DND-41 (cell line): ENCODE measurements around the gene STAT6.

ENCODE experiments used
- ATAC-seq: fragments of 200-7000 bp; cut with Tn5 transposase; 3 replicates; pipeline ENCODE4 v1.9.1; 2021; ENCODE audit warnings: low read depth; ENCODE audit not compliant: insufficient read depth
- DNase-seq: peaks from one replicate; pipeline ENCODE4 v3.0.0-alpha.2; 2020
- H2AFZ ChIP-seq: 2 replicates; pipeline ENCODE4 v1.6.0; 2012; ENCODE audit warnings: low read depth, low read length
- H3K27ac ChIP-seq: 2 replicates; pipeline ENCODE4 v1.5.1; 2012; ENCODE audit warnings: low read length, inconsistent platforms
- H3K27me3 ChIP-seq: fragments of 200-600 bp; sonication (generic); 2 replicates; pipeline ENCODE4 v1.6.0; 2012; ENCODE audit warnings: low read length, mild to moderate bottlenecking, inconsistent platforms; ENCODE audit not compliant: insufficient read depth, poor library complexity
- H3K36me3 ChIP-seq: 2 replicates; pipeline ENCODE4 v1.5.1; 2012; ENCODE audit warnings: low read length, inconsistent platforms; ENCODE audit not compliant: insufficient read depth
- H3K4me1 ChIP-seq: 2 replicates; pipeline ENCODE4 v1.5.1; 2012; ENCODE audit warnings: mild to moderate bottlenecking, low read length; ENCODE audit not compliant: insufficient read depth
- H3K4me2 ChIP-seq: 2 replicates; pipeline ENCODE4 v1.6.0; 2012; ENCODE audit warnings: mild to moderate bottlenecking, moderate library complexity, low read length, inconsistent platforms; ENCODE audit not compliant: insufficient read depth
- H3K4me3 ChIP-seq, 2 experiments: fragments of 200-600 bp in 1 of 2; shearing (Covaris generic) in 1 of 2; 2 replicates each; pipeline ENCODE4 v1.5.1; 2012 to 2016; ENCODE audit warnings: inconsistent platforms in 2 of 2, low read length in 2 of 2, mild to moderate bottlenecking in 2 of 2, low read depth in 1 of 2, moderate library complexity in 1 of 2
- H3K79me2 ChIP-seq: 2 replicates; pipeline ENCODE4 v1.6.0; 2012; ENCODE audit warnings: low read length, inconsistent platforms; ENCODE audit not compliant: insufficient read depth
- H3K9ac ChIP-seq: 2 replicates; pipeline ENCODE4 v1.6.0; 2012; ENCODE audit warnings: low read depth, mild to moderate bottlenecking, inconsistent platforms, low read length, moderate library complexity
- H3K9me3 ChIP-seq: 2 replicates; pipeline ENCODE4 v1.5.1; 2012; ENCODE audit warnings: low read length, moderate library complexity, mild to moderate bottlenecking, inconsistent platforms; ENCODE audit not compliant: insufficient read depth, severe bottlenecking
- H4K20me1 ChIP-seq: 2 replicates; pipeline ENCODE4 v1.6.0; 2012; ENCODE audit warnings: low read length; ENCODE audit not compliant: insufficient read depth
- EZH2 ChIP-seq: IDR thresholded peaks from 3 replicates; pipeline ENCODE4 v1.6.1; 2012; ENCODE audit warnings: borderline replicate concordance, low read depth, mild to moderate bottlenecking, moderate library complexity, low read length, inconsistent platforms; ENCODE audit not compliant: severe bottlenecking
- TF ChIP-seq, protein P1 (sequence below): IDR thresholded peaks from 2 replicates; pipeline ENCODE4 v1.5.1; 2012; ENCODE audit warnings: borderline replicate concordance, low read length, moderate library complexity, mild to moderate bottlenecking; ENCODE audit not compliant: poor library complexity, severe bottlenecking; ENCODE audit errors: extremely low read depth

Gene STAT6

DNA sequence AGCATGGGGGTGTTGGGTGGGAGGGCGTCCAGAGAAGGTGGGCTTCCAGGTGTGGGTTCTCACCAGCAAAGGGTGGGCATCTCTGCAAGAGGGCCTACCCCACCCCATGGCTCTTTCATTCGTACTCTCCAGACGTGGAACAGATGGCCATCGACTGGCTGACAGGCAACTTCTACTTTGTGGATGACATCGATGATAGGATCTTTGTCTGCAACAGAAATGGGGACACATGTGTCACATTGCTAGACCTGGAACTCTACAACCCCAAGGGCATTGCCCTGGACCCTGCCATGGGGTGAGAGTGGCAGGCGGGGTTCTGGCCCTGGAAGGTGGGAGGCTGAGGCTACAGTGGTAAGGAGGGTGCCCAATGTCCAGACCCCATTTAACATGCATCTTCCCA, 42.9 kb upstream of the STAT6 start:
- Histone ChIP-seq H3K79me2 (no peaks in the 10 kb centered on the region), H3K27ac (no peak overlapping the region), H3K36me3 (no peaks in the 10 kb centered on the region), H3K4me2 (no peak overlapping the region), H3K9me3 (no peaks in the 10 kb centered on the region), H3K4me1 (0 out of 2 replicates have a peak, but pooled peaks cover 6% of the 10 kb centered on the region), H4K20me1 (no peaks in the 10 kb centered on the region), H2AFZ (no peak overlapping the region), H3K27me3 (no peaks in the 10 kb centered on the region), H3K9ac (no peak overlapping the region), H3K4me3 (no peak overlapping the region)
- DNase-seq: no peak
- no peak for TF ChIP-seq EZH2
- TF ChIP-seq, protein P1, sequence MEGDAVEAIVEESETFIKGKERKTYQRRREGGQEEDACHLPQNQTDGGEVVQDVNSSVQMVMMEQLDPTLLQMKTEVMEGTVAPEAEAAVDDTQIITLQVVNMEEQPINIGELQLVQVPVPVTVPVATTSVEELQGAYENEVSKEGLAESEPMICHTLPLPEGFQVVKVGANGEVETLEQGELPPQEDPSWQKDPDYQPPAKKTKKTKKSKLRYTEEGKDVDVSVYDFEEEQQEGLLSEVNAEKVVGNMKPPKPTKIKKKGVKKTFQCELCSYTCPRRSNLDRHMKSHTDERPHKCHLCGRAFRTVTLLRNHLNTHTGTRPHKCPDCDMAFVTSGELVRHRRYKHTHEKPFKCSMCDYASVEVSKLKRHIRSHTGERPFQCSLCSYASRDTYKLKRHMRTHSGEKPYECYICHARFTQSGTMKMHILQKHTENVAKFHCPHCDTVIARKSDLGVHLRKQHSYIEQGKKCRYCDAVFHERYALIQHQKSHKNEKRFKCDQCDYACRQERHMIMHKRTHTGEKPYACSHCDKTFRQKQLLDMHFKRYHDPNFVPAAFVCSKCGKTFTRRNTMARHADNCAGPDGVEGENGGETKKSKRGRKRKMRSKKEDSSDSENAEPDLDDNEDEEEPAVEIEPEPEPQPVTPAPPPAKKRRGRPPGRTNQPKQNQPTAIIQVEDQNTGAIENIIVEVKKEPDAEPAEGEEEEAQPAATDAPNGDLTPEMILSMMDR: no peak
- no peak for ATAC-seq

DNA sequence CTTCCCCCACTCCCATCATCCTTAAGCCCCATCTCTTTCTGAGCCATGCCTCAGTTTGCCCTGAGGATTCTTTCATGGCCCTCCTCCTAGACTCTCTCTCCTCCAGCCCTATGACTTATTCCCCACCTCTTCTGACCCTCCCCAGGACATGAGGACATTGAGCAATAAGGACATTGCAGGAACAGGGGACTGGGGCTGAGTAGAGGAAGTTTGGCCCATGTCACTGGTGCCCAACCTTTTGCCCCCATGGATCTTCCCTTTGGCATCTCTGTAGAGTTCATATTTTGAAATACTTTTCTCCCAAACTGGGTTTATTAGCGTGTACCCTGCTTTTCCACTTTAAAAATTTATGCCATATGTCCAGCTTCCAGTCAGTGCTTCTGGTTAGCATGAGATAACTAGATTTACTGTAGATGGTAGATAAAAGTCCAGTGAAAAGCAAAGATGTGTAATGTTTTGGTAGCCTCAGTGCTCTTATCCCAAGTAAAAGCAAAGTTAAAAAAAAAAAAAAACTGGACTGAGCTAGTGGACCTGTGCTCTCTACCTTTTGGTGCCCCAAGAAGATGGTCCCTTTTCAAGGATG, 42.3 kb upstream of the STAT6 start:
- no peak overlapping the region for H3K27ac ChIP-seq
- no peak overlapping the region for H3K9ac ChIP-seq
- 0 out of 2 replicates have a peak, but pooled peaks cover 6% of the 10 kb centered on the region for H3K4me1 ChIP-seq
- H3K9me3 ChIP-seq: no peaks in the 10 kb centered on the region
- ATAC-seq (no peak), DNase-seq (no peak)
- no peaks in the 10 kb centered on the region for H3K27me3 ChIP-seq
- no peak overlapping the region for H3K4me2 ChIP-seq
- H3K4me3 ChIP-seq: no peak overlapping the region
- no peaks in the 10 kb centered on the region for H3K79me2 ChIP-seq
- no peaks in the 10 kb centered on the region for H4K20me1 ChIP-seq
- no peak for TF ChIP-seq EZH2
- TF ChIP-seq, protein P1: no peak
- no peaks in the 10 kb centered on the region for H3K36me3 ChIP-seq
- no peak overlapping the region for H2AFZ ChIP-seq

DNA sequence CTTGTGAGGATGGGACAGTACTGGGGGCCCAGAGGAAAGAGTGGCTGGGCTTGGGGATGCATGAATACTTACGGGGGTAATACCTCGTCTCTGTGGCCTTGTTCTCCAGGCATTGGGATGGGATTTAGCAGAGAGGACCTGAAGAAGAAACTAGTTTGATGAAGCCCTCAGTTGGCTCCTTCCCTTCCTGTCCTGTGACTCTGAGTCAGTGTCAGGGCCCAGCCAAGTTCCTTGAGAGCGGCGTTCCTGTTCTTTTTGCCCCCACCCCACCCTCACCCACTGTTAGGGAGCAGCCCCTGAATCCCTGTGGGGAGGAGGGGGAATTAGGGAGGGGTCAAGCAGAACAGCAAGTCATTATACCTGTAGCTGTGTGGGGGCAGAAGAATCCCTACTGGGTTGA, 41.5 kb upstream of the STAT6 start:
- no peaks in the 10 kb centered on the region for H4K20me1 ChIP-seq
- H3K4me1 ChIP-seq: 0 out of 2 replicates have a peak, but pooled peaks cover under 1% of the 10 kb centered on the region
- H3K4me3 ChIP-seq: no peak overlapping the region
- DNase-seq: no peak
- H3K27ac ChIP-seq: no peak overlapping the region
- TF ChIP-seq, protein P1: no peak
- TF ChIP-seq EZH2: no peak
- H3K36me3 ChIP-seq: no peaks in the 10 kb centered on the region
- H3K79me2 ChIP-seq: no peaks in the 10 kb centered on the region
- H2AFZ ChIP-seq: no peak overlapping the region
- no peak overlapping the region for H3K4me2 ChIP-seq
- no peaks in the 10 kb centered on the region for H3K27me3 ChIP-seq
- no peaks in the 10 kb centered on the region for H3K9me3 ChIP-seq
- ATAC-seq: no peak
- no peak overlapping the region for H3K9ac ChIP-seq
